ENCODE measurements around the gene RAD23B.

The RAD23B gene

DNA sequence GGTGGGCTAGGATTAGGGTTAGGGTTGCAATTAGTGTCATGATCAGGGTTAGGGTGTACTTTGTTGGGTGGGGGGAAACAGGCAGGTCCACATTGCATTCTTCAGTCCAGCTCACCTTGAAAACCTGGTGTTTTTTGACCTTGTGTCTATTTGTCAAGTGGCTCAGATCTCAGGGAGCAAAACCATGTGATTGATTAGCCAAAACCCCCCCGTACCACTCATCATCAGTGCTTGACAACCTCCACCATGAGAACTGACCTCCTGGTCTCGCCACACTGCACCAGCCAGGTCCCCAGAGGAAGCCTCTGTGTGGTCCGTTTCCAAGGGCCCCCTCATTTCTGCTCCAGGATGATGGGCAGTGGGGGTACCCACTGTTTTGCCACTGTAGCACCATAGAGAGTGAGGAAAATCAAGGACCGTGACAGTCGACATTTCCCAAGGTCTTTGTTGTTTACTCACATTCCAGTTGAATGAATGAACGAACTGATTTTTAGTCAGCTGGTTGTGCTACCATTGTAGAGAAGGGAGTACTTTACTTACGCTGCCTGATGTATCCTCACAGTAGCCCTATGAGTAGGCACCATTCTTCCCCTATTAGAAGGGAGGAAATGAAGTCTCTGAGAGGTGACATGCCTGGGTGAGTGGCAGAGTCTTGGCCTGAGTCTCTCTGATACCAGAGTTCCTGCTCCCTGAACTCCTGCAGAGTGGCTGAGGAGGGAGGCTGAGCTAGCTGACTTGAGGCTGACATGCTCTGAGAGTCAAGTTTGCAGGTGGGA lies 84.8 kb downstream of the RAD23B start:
- DNase-seq (ENCODE audit: low read depth), result no peak
- no peak overlapping the region for H3K4me3 ChIP-seq (ENCODE audit: low read length)
- TF ChIP-seq, protein P1, sequence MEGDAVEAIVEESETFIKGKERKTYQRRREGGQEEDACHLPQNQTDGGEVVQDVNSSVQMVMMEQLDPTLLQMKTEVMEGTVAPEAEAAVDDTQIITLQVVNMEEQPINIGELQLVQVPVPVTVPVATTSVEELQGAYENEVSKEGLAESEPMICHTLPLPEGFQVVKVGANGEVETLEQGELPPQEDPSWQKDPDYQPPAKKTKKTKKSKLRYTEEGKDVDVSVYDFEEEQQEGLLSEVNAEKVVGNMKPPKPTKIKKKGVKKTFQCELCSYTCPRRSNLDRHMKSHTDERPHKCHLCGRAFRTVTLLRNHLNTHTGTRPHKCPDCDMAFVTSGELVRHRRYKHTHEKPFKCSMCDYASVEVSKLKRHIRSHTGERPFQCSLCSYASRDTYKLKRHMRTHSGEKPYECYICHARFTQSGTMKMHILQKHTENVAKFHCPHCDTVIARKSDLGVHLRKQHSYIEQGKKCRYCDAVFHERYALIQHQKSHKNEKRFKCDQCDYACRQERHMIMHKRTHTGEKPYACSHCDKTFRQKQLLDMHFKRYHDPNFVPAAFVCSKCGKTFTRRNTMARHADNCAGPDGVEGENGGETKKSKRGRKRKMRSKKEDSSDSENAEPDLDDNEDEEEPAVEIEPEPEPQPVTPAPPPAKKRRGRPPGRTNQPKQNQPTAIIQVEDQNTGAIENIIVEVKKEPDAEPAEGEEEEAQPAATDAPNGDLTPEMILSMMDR (conservative IDR thresholded peaks at IDR 0.05; ENCODE audit: low read length), result no peak

- H3K4me3 ChIP-seq (ENCODE audit: low read length), result no peak overlapping the region
- no peak for DNase-seq (ENCODE audit: low read depth)
- TF ChIP-seq, protein P1 (conservative IDR thresholded peaks at IDR 0.05; ENCODE audit: low read length), result no peak
Measured at GRCh38 chr9:107368696-107369095, 85.6 kb downstream of the RAD23B start.

DNA sequence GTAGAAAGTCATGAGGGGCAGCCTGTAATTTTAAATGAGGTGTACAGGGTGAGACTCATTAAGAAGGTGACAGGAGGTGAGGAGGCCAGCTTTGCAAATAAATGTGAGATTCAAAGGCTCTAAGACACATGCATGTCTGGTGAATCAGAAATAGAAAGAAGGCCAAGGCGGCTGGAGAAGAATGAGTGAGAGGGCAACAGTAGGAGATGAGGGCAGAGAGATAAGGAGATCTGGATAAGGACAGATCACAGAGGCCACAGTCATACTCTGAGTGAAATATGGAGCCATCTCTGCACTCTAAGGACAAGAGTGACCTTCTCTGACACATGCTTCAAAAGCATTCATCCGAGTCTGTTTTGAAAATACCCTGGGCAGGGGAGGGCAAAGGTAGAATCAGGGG lies 90.7 kb downstream of the RAD23B start:
- H3K4me3 ChIP-seq (ENCODE audit: low read length), result no peak overlapping the region
- no peak for DNase-seq (ENCODE audit: low read depth)
- TF ChIP-seq, protein P1 (conservative IDR thresholded peaks at IDR 0.05; ENCODE audit: low read length), result no peak

- TF ChIP-seq, protein P1 (conservative IDR thresholded peaks at IDR 0.05; ENCODE audit: low read length), result no peak
- no peak for DNase-seq (ENCODE audit: low read depth)
- no peak overlapping the region for H3K4me3 ChIP-seq (ENCODE audit: low read length)
Measured at GRCh38 chr9:107375001-107375400, 91.9 kb downstream of the RAD23B start.

GRCh38 chr9:107375651-107376369 lies 92.7 kb downstream of the RAD23B start:
- TF ChIP-seq, protein P1 (conservative IDR thresholded peaks at IDR 0.05; ENCODE audit: low read length), result no peak
- no peak for DNase-seq (ENCODE audit: low read depth)
- H3K4me3 ChIP-seq (ENCODE audit: low read length), result no peak overlapping the region

DNA sequence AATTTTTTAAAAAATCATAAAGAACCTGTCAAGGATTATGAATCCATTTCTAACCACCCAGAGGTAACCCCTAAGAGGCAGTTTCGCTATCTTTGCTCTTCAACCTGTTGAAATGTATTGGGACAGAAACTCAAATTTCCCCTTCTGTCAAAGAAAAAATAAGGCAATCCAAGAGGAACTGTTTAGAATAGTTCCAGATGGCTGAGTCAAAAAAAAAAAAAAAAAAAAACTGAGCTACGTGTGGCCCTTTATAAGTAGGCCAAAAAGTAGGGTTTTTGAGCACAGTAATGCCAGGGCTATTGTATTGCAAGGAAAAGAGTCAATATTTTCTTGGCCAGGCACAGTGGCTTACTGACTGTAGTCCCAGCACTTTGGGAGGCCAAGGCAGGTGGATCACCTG lies 94.9 kb downstream of the RAD23B start:
- TF ChIP-seq, protein P1 (conservative IDR thresholded peaks at IDR 0.05; ENCODE audit: low read length), result no peak
- H3K4me3 ChIP-seq (ENCODE audit: low read length), result no peak overlapping the region
- DNase-seq (ENCODE audit: low read depth), result no peak
